K562 (cell line): ENCODE measurements around the gene EGLN3. TPM values are rescaled to one million over a fixed set of nuclear protein-coding genes. Genes with fewer than 3 reads are reported as not detected.
A peak's percentile ranks its signal among the peaks of the same experiment; 100 is the strongest.

Experiments
- ARID2 ChIP-seq: fragments of 450-650 bp; IDR thresholded peaks from 2 replicates; pipeline ENCODE4 v1.6.1; 2017; ENCODE audit warnings: antibody characterized with exemption, mild to moderate bottlenecking
- BRCA1 ChIP-seq, 2 experiments: fragments of 450-650 bp in 1 of 2; sonication (generic) in 1 of 2; formaldehyde crosslinking in 1 of 2; IDR thresholded peaks; 2 replicates each; pipeline versions ENCODE4 v1.5.0 to v1.6.1; 2017 to 2020; ENCODE audit warnings: mild to moderate bottlenecking in 1 of 2, missing genetic modification reagents in 1 of 2
- CBFA2T2 ChIP-seq: fragments of 450-650 bp; conservative IDR thresholded peaks from 2 replicates; pipeline ENCODE4 v1.6.1; 2017; ENCODE audit warnings: mild to moderate bottlenecking
- CHCHD3 ChIP-seq: fragments of 250-450 bp; sonication (Bioruptor Pico); IDR thresholded peaks from 2 replicates; pipeline ENCODE4 v2.1.2; 2022; ENCODE audit warnings: mild to moderate bottlenecking
- CHD2 ChIP-seq: IDR thresholded peaks from 2 replicates; pipeline ENCODE4 v1.6.1; 2011; ENCODE audit warnings: low read depth, low read length
- CSDE1 ChIP-seq, 2 experiments: fragments of 450-650 bp; IDR thresholded peaks; 2 replicates each; pipeline ENCODE4 v1.6.1; 2016; ENCODE audit warnings: mild to moderate bottlenecking in 1 of 2
- E2F5 ChIP-seq: sonication (generic); formaldehyde crosslinking; IDR thresholded peaks from 2 replicates; pipeline ENCODE4 v1.8.0; 2022; ENCODE audit warnings: mild to moderate bottlenecking, missing genetic modification reagents
- E4F1 ChIP-seq: fragments of 250-450 bp; sonication (Bioruptor Pico); IDR thresholded peaks from 2 replicates; pipeline ENCODE4 v1.5.0; 2021; ENCODE audit warnings: mild to moderate bottlenecking, borderline replicate concordance
- HMGN3 ChIP-seq: IDR thresholded peaks from 2 replicates; pipeline ENCODE4 v1.6.1; 2011; ENCODE audit warnings: borderline replicate concordance, low read depth, mild to moderate bottlenecking, mixed read lengths, low read length; ENCODE audit not compliant: insufficient read length; ENCODE audit errors: extremely low read depth
- IRF2 ChIP-seq: sonication (generic); formaldehyde crosslinking; IDR thresholded peaks from 2 replicates; pipeline ENCODE4 v1.8.1; 2022; ENCODE audit warnings: mild to moderate bottlenecking, missing genetic modification reagents
- MAFF ChIP-seq: IDR thresholded peaks from 2 replicates; pipeline ENCODE4 v1.6.1; 2012; ENCODE audit warnings: low read length, improper control_type of control experiment
- MEF2A ChIP-seq: IDR thresholded peaks from 2 replicates; pipeline ENCODE4 v1.6.1; 2011; ENCODE audit warnings: low read depth, mild to moderate bottlenecking, low read length, moderate library complexity; ENCODE audit not compliant: control insufficient read depth
- NCOA2 ChIP-seq, 2 experiments: fragments of 450-650 bp; IDR thresholded peaks; 2 replicates each; pipeline ENCODE4 v1.6.1; 2018; ENCODE audit warnings: mild to moderate bottlenecking in 2 of 2, moderate library complexity in 1 of 2; ENCODE audit not compliant: partially characterized antibody in 2 of 2
- NFIC ChIP-seq: fragments of 450-650 bp; IDR thresholded peaks from 2 replicates; pipeline ENCODE4 v1.6.1; 2017; ENCODE audit warnings: mild to moderate bottlenecking, inconsistent platforms
- SMARCA5 ChIP-seq: fragments of 450-650 bp; IDR thresholded peaks from 2 replicates; pipeline ENCODE4 v1.6.1; 2016
- SMARCE1 ChIP-seq: fragments of 450-650 bp; IDR thresholded peaks from 2 replicates; pipeline ENCODE4 v1.7.1; 2016; ENCODE audit warnings: mild to moderate bottlenecking
- TAL1 ChIP-seq: fragments of 450-650 bp; IDR thresholded peaks from 2 replicates; pipeline ENCODE4 v1.6.1; 2016; ENCODE audit warnings: mild to moderate bottlenecking
- TSC22D4 ChIP-seq: fragments of 450-650 bp; IDR thresholded peaks from 2 replicates; pipeline ENCODE4 v1.6.1; 2016; ENCODE audit warnings: missing genetic modification characterization, missing biosample characterization, control low read depth
- ZC3H11A ChIP-seq: IDR thresholded peaks from 2 replicates; pipeline ENCODE4 v1.6.1; 2012; ENCODE audit warnings: low read depth, low read length, improper control_type of control experiment
- ZEB2 ChIP-seq: fragments of 450-650 bp; IDR thresholded peaks from 2 replicates; pipeline ENCODE4 v1.6.1; 2016
- ZNF146 ChIP-seq: IDR thresholded peaks from one replicate; pipeline ENCODE4 v1.6.1; 2018; ENCODE audit warnings: missing compliant biosample characterization; ENCODE audit not compliant: unreplicated experiment
- ZNF707 ChIP-seq: fragments of 250-450 bp; sonication (Bioruptor Pico); conservative IDR thresholded peaks from 2 replicates; pipeline ENCODE4 v1.8.0; 2022; ENCODE audit warnings: inconsistent platforms, mild to moderate bottlenecking, moderate library complexity
- polyA plus RNA-seq, 8 experiments: library from polyadenylated mRNA; depleted of rRNA in 4 of 8; stranded (reverse) in 5 of 8; unstranded in 3 of 8; fragments of >200 nt; fragmentation: Nextera tagmentation in 2 of 8; fragmentation: Illumina TruSeq in 1 of 8; extraction: Ambion mirVana in 2 of 8; extraction: Trizol in 1 of 8; gene quantifications; 2 replicates each; pipeline versions ENCODE4 v1.2.1 to v1.2.3, GENCODE V29; 2011 to 2014; ENCODE audit warnings: inconsistent platforms in 1 of 8, missing spikeins in 1 of 8
- total RNA-seq, 7 experiments: library from RNA; depleted of rRNA in 6 of 7; stranded (reverse); fragments of >200 nt in 6 of 7; fragmentation: Illumina TruSeq in 2 of 7; extraction: Trizol in 2 of 7; gene quantifications; 2 replicates each; pipeline versions ENCODE4 v1.2.1 to v1.2.3, GENCODE V29; 2011 to 2021; ENCODE audit warnings: low replicate concordance in 1 of 7
- TF ChIP-seq, protein P1 (sequence below): sonication (generic); formaldehyde crosslinking; IDR thresholded peaks from 2 replicates; pipeline ENCODE4 v1.8.0; 2022; ENCODE audit warnings: mild to moderate bottlenecking, missing genetic modification reagents
- TF ChIP-seq, protein P2 (sequence below): fragments of 450-650 bp; formaldehyde crosslinking; IDR thresholded peaks from 2 replicates; pipeline ENCODE4 v1.4.0; 2020; ENCODE audit warnings: mild to moderate bottlenecking

EGLN3 gene
- total and polyA plus RNA-seq, 9 of the 15 experiments (the other 6 are each of a cell fraction or from before 2014, with no cell fraction given): 2.5 to 87.6 (median 5.8) TPM

- TF ChIP-seq IRF2 (CRISPR knock-in tag) (no peak), MEF2A (no peak), CHCHD3 (CRISPR knock-in tag) (no peak), ZNF707 (CRISPR knock-in tag) (0 out of 2 replicates have a peak, but pooled peaks have one; percentile 44), TSC22D4 (no peak), E4F1 (CRISPR knock-in tag) (no peak), BRCA1 (IDR thresholded peaks at IDR 0.05) (no peak), BRCA1 (CRISPR knock-in tag; IDR thresholded peaks at IDR 0.05) (no peak), NFIC (0 out of 2 replicates have a peak, but pooled peaks have one; percentile 9), E2F5 (no peak), CHD2 (no peak), SMARCE1 (peak; percentile 63), HMGN3 (no peak), ARID2 (no peak), NCOA2 (IDR thresholded peaks at IDR 0.05; ENCODE audit: partially characterized antibody in 2 of 2) (no peak), CBFA2T2 (peak; percentile 61), ZC3H11A (no peak), SMARCA5 (no peak), MAFF (no peak), ZNF146 (CRISPR knock-in tag) (no peak), TAL1 (peak; percentile 67), ZEB2 (peak; percentile 58; the same call in 1 of the 2 replicates), CSDE1 (IDR thresholded peaks at IDR 0.05) (no peak)
- TF ChIP-seq, protein P1, sequence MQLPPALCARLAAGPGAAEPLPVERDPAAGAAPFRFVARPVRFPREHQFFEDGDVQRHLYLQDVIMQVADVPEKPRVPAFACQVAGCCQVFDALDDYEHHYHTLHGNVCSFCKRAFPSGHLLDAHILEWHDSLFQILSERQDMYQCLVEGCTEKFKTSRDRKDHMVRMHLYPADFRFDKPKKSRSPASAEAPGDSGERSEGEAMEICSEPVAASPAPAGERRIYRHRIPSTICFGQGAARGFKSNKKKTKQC: no peak
- TF ChIP-seq, protein P2, sequence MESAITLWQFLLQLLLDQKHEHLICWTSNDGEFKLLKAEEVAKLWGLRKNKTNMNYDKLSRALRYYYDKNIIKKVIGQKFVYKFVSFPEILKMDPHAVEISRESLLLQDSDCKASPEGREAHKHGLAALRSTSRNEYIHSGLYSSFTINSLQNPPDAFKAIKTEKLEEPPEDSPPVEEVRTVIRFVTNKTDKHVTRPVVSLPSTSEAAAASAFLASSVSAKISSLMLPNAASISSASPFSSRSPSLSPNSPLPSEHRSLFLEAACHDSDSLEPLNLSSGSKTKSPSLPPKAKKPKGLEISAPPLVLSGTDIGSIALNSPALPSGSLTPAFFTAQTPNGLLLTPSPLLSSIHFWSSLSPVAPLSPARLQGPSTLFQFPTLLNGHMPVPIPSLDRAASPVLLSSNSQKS (CRISPR knock-in tag): no peak
These were observed 15.4 kb upstream of the EGLN3 start (continued) for GRCh38 chr14:33966276-33966675.
